ENCODE results near the gene PLEKHM1. TPM values are rescaled to one million over a fixed set of nuclear protein-coding genes. Genes with fewer than 3 reads are reported as not detected.

Gene PLEKHM1
- total and polyA plus RNA-seq, 2 of the 13 experiments (the other 11 are each of a cell fraction or from before 2014, with no cell fraction given) = 7.6 to 13.5 TPM

DNA sequence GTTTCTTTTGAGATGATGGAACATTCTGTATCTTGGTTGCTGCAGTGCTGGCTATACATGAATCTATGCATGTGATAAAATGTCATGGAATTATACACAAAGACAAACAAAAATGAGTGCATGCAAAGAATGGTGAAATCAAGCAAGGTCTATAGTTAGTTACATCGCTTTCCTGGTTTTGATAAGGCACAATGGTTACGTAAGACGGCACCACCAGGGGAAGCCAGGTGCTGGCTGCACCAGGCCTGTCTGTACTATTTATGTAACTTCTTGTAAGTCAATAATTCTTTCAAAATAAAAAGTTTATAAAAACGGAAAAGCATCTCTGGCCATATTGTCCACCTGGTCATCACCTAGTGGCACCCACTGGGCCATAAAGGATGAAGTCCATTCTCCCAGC is 104.3 kb downstream of the PLEKHM1 start:
- no peak for DNase-seq (ENCODE audit: low spot score)
- BruUV-seq (replicated peaks) = no TSS peak
- POLR2A ChIA-PET = interaction anchor here (2.6 kb wide), 1 partner anchor 109 kb away, joined by 7 read pairs; no protein-coding TSS in a partner anchor
- 29% methylated on average over 4 of the region's 4 CpGs for WGBS (ENCODE audit: low lambda C conversion rate)
- no peak for TF ChIP-seq EHMT2 (IDR thresholded peaks at IDR 0.05; ENCODE audit: borderline replicate concordance, low read depth, low read length)
- TF ChIP-seq ZNF367 (CRISPR knock-in tag; IDR thresholded peaks at IDR 0.05; ENCODE audit: borderline replicate concordance) = no peak
- TF ChIP-seq AGO2 (optimal IDR thresholded peaks at IDR 0.05; ENCODE audit: low read depth, low read length) = no peak
- no peak for TF ChIP-seq ZNF431 (CRISPR knock-in tag; IDR thresholded peaks at IDR 0.05; ENCODE audit: borderline replicate concordance, low read depth)
- TF ChIP-seq MLLT10 (CRISPR knock-in tag; IDR thresholded peaks at IDR 0.05) = no peak
- TF ChIP-seq REPIN1 (CRISPR knock-in tag; IDR thresholded peaks at IDR 0.05; ENCODE audit: borderline replicate concordance, low read depth) = no peak
- Histone ChIP-seq H4K20me1 (ENCODE audit: insufficient read depth, low read length) (no peaks in the 10 kb centered on the region), H3K27me3 (ENCODE audit: control insufficient read depth in 1 of 2, insufficient read depth in 2 of 2, low read length in 2 of 2) (peaks cover 0 to 40% of the 10 kb centered on the region in 2 experiments; a peak in 3 of 5 replicates), H3K36me3 (replicated peaks in 1 of 2; ENCODE audit: control insufficient read depth in 1 of 2, insufficient read depth in 2 of 2, low read length in 2 of 2) (no peaks in the 10 kb centered on the region), H3K4me2 (ENCODE audit: low read depth, low read length) (no peak overlapping the region), H3K9me3 (ENCODE audit: low read length) (no peaks in the 10 kb centered on the region), H2AFZ (ENCODE audit: low read length) (no peak overlapping the region), H3K27ac (ENCODE audit: extremely low read length, insufficient read depth, low read length) (no peak overlapping the region), H3K4me3 (replicated peaks in 1 of 3; ENCODE audit: insufficient read depth in 1 of 3, low read depth in 2 of 3, low read length in 3 of 3) (no peak overlapping the region), H3K9ac (ENCODE audit: insufficient read depth, low read depth, low read length) (no peak overlapping the region), H3K79me2 (ENCODE audit: insufficient read depth, low read length) (no peaks in the 10 kb centered on the region), H3K4me1 (ENCODE audit: insufficient read depth, low read length) (peaks cover 14% of the 10 kb centered on the region)
- ATAC-seq = no peak
- CTCF ChIA-PET (ENCODE audit: low intra/inter-chr PET ratio, low total read pairs) = interaction anchor here (0.7 to 7.1 kb wide), 10 partner anchors 9 to 167 kb away, joined by 3 to 114 read pairs (median 6); no protein-coding TSS in a partner anchor
- FAIRE-seq = peak; percentile 21
- intact Hi-C loops (cut with micrococcal nuclease; ENCODE audit: unreplicated experiment) (no loop called here), in situ Hi-C loops (cut with HindIII; ENCODE audit: extremely low pct_ligation_motif_present, low pct_unique_long_range_greater_than_20kb) (loop anchor here (5.0 kb wide), 1 partner anchor 109 kb away; no protein-coding TSS in a partner anchor)

Small RNA genes within 50 kb of the gene (small RNA-seq; reads per million reads assigned to genes)
- gene RF00017 (ENCODE audit: insufficient read depth in 2 of 3, insufficient read length in 3 of 3, low read depth in 2 of 3, low replicate concordance in 1 of 3) = 0 reads per million in 3 experiments

Other genes with a start within 250 kb of the PLEKHM1 start
- not detected in 2 replicates for gene SPATA32, start 228.6 kb downstream of the PLEKHM1 start, total RNA-seq (2016; rRNA removed; fragmentation: Illumina TruSeq; extraction: Trizol)
- gene SPATA32, start 228.6 kb downstream of the PLEKHM1 start, polyA plus RNA-seq (2011; rRNA removed) = not detected in 2 replicates
- 1.2 and 2.6 TPM in 2 replicates for gene MAP3K14, start 173.7 kb downstream of the PLEKHM1 start, total RNA-seq (2016; rRNA removed; fragmentation: Illumina TruSeq; extraction: Trizol)
- 2.6 and 4.0 TPM in 2 replicates for gene MAP3K14, start 173.7 kb downstream of the PLEKHM1 start, polyA plus RNA-seq (2011; rRNA removed)
- gene ARHGAP27, start 57.9 kb downstream of the PLEKHM1 start, total RNA-seq (2016; rRNA removed; fragmentation: Illumina TruSeq; extraction: Trizol) = 7.8 and 18.9 TPM in 2 replicates
- 15.5 and 20.0 TPM in 2 replicates for gene ARHGAP27, start 57.9 kb downstream of the PLEKHM1 start, polyA plus RNA-seq (2011; rRNA removed)